LNCaP clone FGC (cell line): ENCODE measurements around the gene ORM1.

Experiments
- DNase-seq: peaks from one replicate; pipeline ENCODE4 v3.0.0-alpha.2; 2011; ENCODE audit warnings: low read depth
- H3K4me3 ChIP-seq: 2 replicates; pipeline ENCODE4 v1.5.1; 2011; ENCODE audit warnings: mild to moderate bottlenecking, low read depth, low read length, control low read depth
- CTCF ChIP-seq: IDR thresholded peaks from 2 replicates; pipeline ENCODE4 v1.5.1; 2012; ENCODE audit warnings: mild to moderate bottlenecking; ENCODE audit not compliant: control insufficient read depth, insufficient read depth; ENCODE audit errors: extremely low read depth

The ORM1 gene

GRCh38 chr9:114348906-114349482 is 26.1 kb downstream of the ORM1 start:
- TF ChIP-seq CTCF, result no peak
- no peak overlapping the region for H3K4me3 ChIP-seq
- no peak for DNase-seq

- DNase-seq, result no peak
- no peak overlapping the region for H3K4me3 ChIP-seq
- no peak for TF ChIP-seq CTCF
These were observed 27.0 kb downstream of the ORM1 start for GRCh38 chr9:114349713-114350480.

- TF ChIP-seq CTCF, result no peak
- H3K4me3 ChIP-seq, result no peak overlapping the region
- DNase-seq, result no peak
These were observed 27.9 kb downstream of the ORM1 start for GRCh38 chr9:114350636-114351401.

- H3K4me3 ChIP-seq, result no peak overlapping the region
- no peak for TF ChIP-seq CTCF
- no peak for DNase-seq
These were observed 29.0 kb downstream of the ORM1 start for GRCh38 chr9:114351932-114352331.

GRCh38 chr9:114355821-114356220 is 32.9 kb downstream of the ORM1 start:
- DNase-seq, result no peak
- no peak for TF ChIP-seq CTCF
- H3K4me3 ChIP-seq, result no peak overlapping the region

- H3K4me3 ChIP-seq, result no peak overlapping the region
- no peak for DNase-seq
- no peak for TF ChIP-seq CTCF
These were observed 33.9 kb downstream of the ORM1 start for GRCh38 chr9:114356792-114357191.

- DNase-seq, result no peak
- no peak for TF ChIP-seq CTCF
- no peak overlapping the region for H3K4me3 ChIP-seq
These were observed 34.5 kb downstream of the ORM1 start for GRCh38 chr9:114357360-114357759.
